Cardiac muscle cell (in vitro differentiated cells and primary cell): ENCODE results near the gene CDC27. TPM values are rescaled to one million over a fixed set of nuclear protein-coding genes. Genes with fewer than 3 reads are reported as not detected.

ENCODE experiments used
- DNase-seq, 2 donors: peaks; one replicate each; pipeline versions ENCODE4 v3.0.0 to v3.0.0-alpha.2; 2010 to 2017; ENCODE audit warnings: low read depth in 1 of 2, low spot score in 1 of 2
- H3K27ac ChIP-seq: fragments of 200-600 bp; sonication (generic); 2 replicates; pipeline ENCODE4 v1.5.1; 2016
- H3K27me3 ChIP-seq: fragments of 200-600 bp; sonication (generic); 2 replicates; pipeline ENCODE4 v1.6.0; 2016; ENCODE audit warnings: control low read depth
- H3K36me3 ChIP-seq: fragments of 200-600 bp; sonication (generic); 2 replicates; pipeline ENCODE4 v1.5.1; 2016; ENCODE audit warnings: control low read depth
- H3K4me1 ChIP-seq: fragments of 200-600 bp; sonication (generic); 2 replicates; pipeline ENCODE4 v1.8.1; 2017; ENCODE audit warnings: low read depth, mild to moderate bottlenecking, mixed run types
- H3K4me3 ChIP-seq: fragments of 200-600 bp; sonication (generic); 2 replicates; pipeline ENCODE4 v1.5.1; 2016; ENCODE audit warnings: mild to moderate bottlenecking
- H3K9me3 ChIP-seq: fragments of 200-600 bp; sonication (generic); 2 replicates; pipeline ENCODE4 v1.5.1; 2017; ENCODE audit warnings: low read depth, mild to moderate bottlenecking, control low read depth
- polyA plus RNA-seq: library from polyadenylated mRNA; unstranded; fragments of >200 nt; fragmentation: Nextera tagmentation; extraction: Ambion mirVana; gene quantifications from 2 replicates; pipeline ENCODE4 v1.2.1, GENCODE V29; 2016
- total RNA-seq: library from RNA; depleted of rRNA; stranded (reverse); fragments of >200 nt; gene quantifications from 2 replicates; pipeline ENCODE4 v1.2.3, GENCODE V29; 2016
- TF ChIP-seq, protein P1 (sequence below): IDR thresholded peaks from 2 replicates; pipeline ENCODE4 v1.5.1; 2012; ENCODE audit warnings: low read depth, mild to moderate bottlenecking, low read length

CDC27 gene
- total and polyA plus RNA-seq, 2 experiments from 2014 or later, result 52.9 to 85.4 TPM

DNA sequence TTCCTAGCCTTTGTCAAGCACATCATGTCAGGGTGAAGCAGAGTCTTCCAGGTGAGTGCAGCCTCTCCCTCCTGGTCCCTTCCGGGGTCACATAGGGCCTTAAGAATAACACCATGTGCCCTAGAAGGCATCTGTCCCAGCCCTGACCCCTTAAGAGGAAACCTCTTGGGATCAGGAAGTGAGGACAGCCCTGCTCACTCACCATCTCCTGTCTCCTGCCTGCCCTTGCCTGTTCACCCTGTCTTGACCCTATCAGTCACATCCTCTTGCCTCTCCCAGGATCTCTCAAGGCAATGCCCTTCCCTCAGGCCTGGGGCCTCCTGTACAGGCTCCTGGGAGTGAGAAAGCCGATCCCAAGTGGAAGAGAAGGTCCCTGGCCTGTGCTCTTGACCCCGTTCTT is 33.9 kb upstream of the CDC27 start:
- no peak overlapping the region for H3K4me3 ChIP-seq
- no peak for DNase-seq
- no peaks in the 10 kb centered on the region for H3K9me3 ChIP-seq
- peaks cover 44% of the 10 kb centered on the region for H3K36me3 ChIP-seq
- no peaks in the 10 kb centered on the region for H3K27me3 ChIP-seq
- H3K27ac ChIP-seq, result peak overlapping the region; percentile 86
- TF ChIP-seq, protein P1, sequence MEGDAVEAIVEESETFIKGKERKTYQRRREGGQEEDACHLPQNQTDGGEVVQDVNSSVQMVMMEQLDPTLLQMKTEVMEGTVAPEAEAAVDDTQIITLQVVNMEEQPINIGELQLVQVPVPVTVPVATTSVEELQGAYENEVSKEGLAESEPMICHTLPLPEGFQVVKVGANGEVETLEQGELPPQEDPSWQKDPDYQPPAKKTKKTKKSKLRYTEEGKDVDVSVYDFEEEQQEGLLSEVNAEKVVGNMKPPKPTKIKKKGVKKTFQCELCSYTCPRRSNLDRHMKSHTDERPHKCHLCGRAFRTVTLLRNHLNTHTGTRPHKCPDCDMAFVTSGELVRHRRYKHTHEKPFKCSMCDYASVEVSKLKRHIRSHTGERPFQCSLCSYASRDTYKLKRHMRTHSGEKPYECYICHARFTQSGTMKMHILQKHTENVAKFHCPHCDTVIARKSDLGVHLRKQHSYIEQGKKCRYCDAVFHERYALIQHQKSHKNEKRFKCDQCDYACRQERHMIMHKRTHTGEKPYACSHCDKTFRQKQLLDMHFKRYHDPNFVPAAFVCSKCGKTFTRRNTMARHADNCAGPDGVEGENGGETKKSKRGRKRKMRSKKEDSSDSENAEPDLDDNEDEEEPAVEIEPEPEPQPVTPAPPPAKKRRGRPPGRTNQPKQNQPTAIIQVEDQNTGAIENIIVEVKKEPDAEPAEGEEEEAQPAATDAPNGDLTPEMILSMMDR, result no peak
- peaks cover 58% of the 10 kb centered on the region for H3K4me1 ChIP-seq

GRCh38 chr17:47222047-47222446 is 33.0 kb upstream of the CDC27 start:
- H3K27me3 ChIP-seq, result no peaks in the 10 kb centered on the region
- H3K9me3 ChIP-seq, result no peaks in the 10 kb centered on the region
- H3K4me1 ChIP-seq, result peaks cover 66% of the 10 kb centered on the region
- H3K4me3 ChIP-seq, result no peak overlapping the region
- TF ChIP-seq, protein P1, result no peak
- peaks cover 50% of the 10 kb centered on the region for H3K36me3 ChIP-seq
- DNase-seq, result no peak
- H3K27ac ChIP-seq, result peak overlapping the region; percentile 86

DNA sequence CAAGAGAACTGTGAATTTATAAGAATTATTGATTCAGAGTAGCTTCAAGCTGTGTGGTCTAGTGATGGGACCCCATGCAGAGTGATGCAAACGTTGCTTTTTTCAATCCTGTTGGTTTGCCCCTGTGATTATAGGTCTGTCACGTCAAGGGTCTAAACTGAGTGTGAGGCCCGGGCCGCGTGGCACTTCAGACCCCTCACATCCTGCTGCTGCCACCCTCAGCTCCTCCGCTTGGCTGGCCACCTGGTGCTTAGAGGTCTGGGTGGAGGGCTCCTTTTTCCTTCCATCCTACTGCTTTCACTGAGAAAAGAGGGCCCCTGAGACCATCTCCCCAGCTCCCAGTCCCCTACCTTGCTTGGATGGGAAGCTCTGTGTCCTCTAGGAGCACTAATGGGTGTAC is 32.1 kb upstream of the CDC27 start:
- H3K4me1 ChIP-seq, result peaks cover 70% of the 10 kb centered on the region
- H3K27me3 ChIP-seq, result no peaks in the 10 kb centered on the region
- H3K9me3 ChIP-seq, result no peaks in the 10 kb centered on the region
- H3K4me3 ChIP-seq, result no peak overlapping the region
- TF ChIP-seq, protein P1, result no peak
- peak overlapping the region; percentile 86 for H3K27ac ChIP-seq
- DNase-seq, result no peak
- peaks cover 56% of the 10 kb centered on the region for H3K36me3 ChIP-seq

GRCh38 chr17:47220531-47220999 is 31.5 kb upstream of the CDC27 start:
- H3K27ac ChIP-seq, result peak overlapping the region; percentile 86
- H3K4me1 ChIP-seq, result peaks cover 70% of the 10 kb centered on the region
- H3K4me3 ChIP-seq, result no peak overlapping the region
- DNase-seq, result no peak
- H3K9me3 ChIP-seq, result no peaks in the 10 kb centered on the region
- TF ChIP-seq, protein P1, result no peak
- H3K27me3 ChIP-seq, result no peaks in the 10 kb centered on the region
- H3K36me3 ChIP-seq, result peaks cover 56% of the 10 kb centered on the region

DNA sequence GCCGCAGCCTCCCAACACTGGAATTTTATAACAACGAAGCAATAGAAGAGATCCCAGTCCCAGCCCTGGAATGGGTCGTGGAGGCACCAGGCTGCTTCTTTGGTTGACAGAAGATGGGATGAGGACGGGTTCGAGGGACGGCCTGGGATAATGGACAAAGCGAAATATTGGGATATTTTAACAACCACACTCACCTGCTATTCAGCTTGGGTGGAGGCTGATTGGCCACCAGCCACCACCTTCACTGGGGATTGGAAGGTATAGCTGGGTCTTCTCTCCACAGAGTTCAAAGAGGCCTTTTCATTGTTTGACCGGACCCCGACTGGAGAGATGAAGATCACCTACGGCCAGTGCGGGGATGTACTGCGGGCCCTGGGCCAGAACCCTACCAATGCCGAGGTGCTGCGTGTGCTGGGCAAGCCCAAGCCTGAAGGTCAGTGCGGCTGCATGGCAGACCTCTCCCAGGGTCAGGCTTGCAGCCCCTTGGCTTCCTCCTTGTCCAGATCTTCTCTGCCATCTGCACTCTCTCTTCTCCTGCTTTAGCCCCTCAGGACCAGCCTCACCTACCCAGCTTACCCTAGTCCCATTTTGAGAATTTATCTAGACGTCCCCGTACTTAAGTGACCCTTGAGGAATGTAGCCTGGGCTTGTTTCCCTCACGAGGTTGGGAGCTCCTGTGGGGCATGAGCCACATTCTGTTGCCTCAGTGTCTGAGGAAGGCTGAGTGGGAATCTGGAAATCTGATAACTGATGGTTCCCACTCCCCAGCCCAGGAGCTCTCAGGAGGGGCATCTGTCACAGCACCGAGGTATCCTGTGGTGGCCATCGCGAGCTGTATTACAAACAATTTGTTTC is 30.8 kb upstream of the CDC27 start:
- Histone ChIP-seq H3K27ac (peak overlapping the region; percentile 86), H3K4me3 (no peak overlapping the region), H3K9me3 (no peaks in the 10 kb centered on the region), H3K4me1 (peaks cover 69% of the 10 kb centered on the region), H3K27me3 (no peaks in the 10 kb centered on the region), H3K36me3 (peaks cover 63% of the 10 kb centered on the region)
- TF ChIP-seq, protein P1, result no peak
- no peak for DNase-seq
